Thoracic aorta (tissue), 2 donors: ENCODE data around the gene FRMD3. TPM values are rescaled to one million over a fixed set of nuclear protein-coding genes. Genes with fewer than 3 reads are reported as not detected.

ENCODE experiments used
- ATAC-seq: fragments of 150-250 bp; one replicate; pipeline ENCODE4 v1.8.0; 2017; ENCODE audit warnings: low read depth; ENCODE audit not compliant: insufficient number of reproducible peaks, low FRiP score
- DNase-seq: peaks from one replicate; pipeline ENCODE4 v3.0.0-alpha.2; 2020; ENCODE audit warnings: low spot score
- H3K27ac ChIP-seq, 2 donors: fragments of 200-600 bp; sonication (generic); 1 replicate in 1 of 2; 2 replicates in 1 of 2; pipeline ENCODE4 v1.5.1; 2016; ENCODE audit warnings: mild to moderate bottlenecking in 2 of 2, moderate library complexity in 2 of 2
- H3K27me3 ChIP-seq: fragments of 200-600 bp; sonication (generic); replicated peaks from 2 replicates; pipeline ENCODE4 v1.6.0; 2016; ENCODE audit warnings: mild to moderate bottlenecking; ENCODE audit not compliant: insufficient read depth
- H3K36me3 ChIP-seq: fragments of 200-600 bp; sonication (generic); one replicate; pipeline ENCODE4 v1.5.1; 2016
- H3K4me1 ChIP-seq, 2 donors: fragments of 200-600 bp; sonication (generic); 1 replicate in 1 of 2; 2 replicates in 1 of 2; pipeline versions ENCODE4 v1.5.1 to v1.6.0; 2016; ENCODE audit warnings: low read depth in 2 of 2, mild to moderate bottlenecking in 1 of 2; ENCODE audit not compliant: control insufficient read depth in 1 of 2
- H3K4me3 ChIP-seq: fragments of 200-600 bp; sonication (generic); 2 replicates; pipeline ENCODE4 v1.5.1; 2016; ENCODE audit warnings: mild to moderate bottlenecking
- H3K9me3 ChIP-seq: fragments of 200-600 bp; sonication (generic); 2 replicates; pipeline ENCODE4 v1.5.1; 2016
- CTCF ChIP-seq: fragments of 200-600 bp; sonication (generic); IDR thresholded peaks from one replicate; pipeline ENCODE4 v1.5.1; 2019; ENCODE audit warnings: antibody characterized with exemption
- total RNA-seq, 2 donors: library from RNA; depleted of rRNA; stranded (reverse); fragments of >200 nt; gene quantifications; one replicate each; pipeline versions ENCODE4 v1.1.0 to v1.2.3, GENCODE V29; 2016

The FRMD3 gene
- total RNA-seq, 2 donors from 2014 or later = 5.2 to 6.2 TPM

- H3K4me3 ChIP-seq = no peak overlapping the region
- no peaks in the 10 kb centered on the region for H3K36me3 ChIP-seq
- H3K9me3 ChIP-seq = no peaks in the 10 kb centered on the region
- no peaks in the 10 kb centered on the region for H3K27me3 ChIP-seq
- DNase-seq = no peak
- no peak for TF ChIP-seq CTCF
- H3K4me1 ChIP-seq = peaks cover 12 to 23% of the 10 kb centered on the region in 2 donors
- ATAC-seq = no peak
- no peak overlapping the region for H3K27ac ChIP-seq
Measured at GRCh38 chr9:83425240-83425639, 113.0 kb downstream of the FRMD3 start.

GRCh38 chr9:83424831-83425230 is 113.4 kb downstream of the FRMD3 start:
- Histone ChIP-seq H3K27me3 (no peaks in the 10 kb centered on the region), H3K4me1 (peaks cover 12 to 19% of the 10 kb centered on the region in 2 donors), H3K9me3 (no peaks in the 10 kb centered on the region), H3K27ac (no peak overlapping the region), H3K36me3 (no peaks in the 10 kb centered on the region), H3K4me3 (no peak overlapping the region)
- no peak for TF ChIP-seq CTCF
- no peak for DNase-seq
- ATAC-seq = no peak

GRCh38 chr9:83423815-83424707 is 114.1 kb downstream of the FRMD3 start:
- TF ChIP-seq CTCF = no peak
- Histone ChIP-seq H3K4me3 (no peak overlapping the region), H3K27me3 (no peaks in the 10 kb centered on the region), H3K27ac (no peak overlapping the region), H3K4me1 (peaks cover 12 to 14% of the 10 kb centered on the region in 2 donors), H3K36me3 (no peaks in the 10 kb centered on the region), H3K9me3 (no peaks in the 10 kb centered on the region)
- ATAC-seq (no peak), DNase-seq (no peak)

GRCh38 chr9:83422527-83422926 is 115.7 kb downstream of the FRMD3 start:
- H3K4me3 ChIP-seq = no peak overlapping the region
- H3K9me3 ChIP-seq = no peaks in the 10 kb centered on the region
- no peaks in the 10 kb centered on the region for H3K36me3 ChIP-seq
- no peak for TF ChIP-seq CTCF
- no peak overlapping the region for H3K27ac ChIP-seq
- H3K27me3 ChIP-seq = no peaks in the 10 kb centered on the region
- ATAC-seq (no peak), DNase-seq (no peak)
- peaks cover 12 to 14% of the 10 kb centered on the region in 2 donors for H3K4me1 ChIP-seq

- Histone ChIP-seq H3K9me3 (no peaks in the 10 kb centered on the region), H3K27me3 (no peaks in the 10 kb centered on the region), H3K4me3 (no peak overlapping the region), H3K36me3 (no peaks in the 10 kb centered on the region), H3K27ac (no peak overlapping the region), H3K4me1 (no peaks in the 10 kb centered on the region)
- no peak for DNase-seq
- no peak for ATAC-seq
- no peak for TF ChIP-seq CTCF
Measured at GRCh38 chr9:83420486-83420885, 117.7 kb downstream of the FRMD3 start.
